Tongue (tissue), 3 donors: ENCODE results near the gene ABI3BP. TPM values are rescaled to one million over a fixed set of nuclear protein-coding genes. Genes with fewer than 3 reads are reported as not detected.

Source experiments
- DNase-seq: peaks from one replicate; pipeline ENCODE4 v3.0.0-alpha.2; 2015
- small RNA-seq: library from RNA; depleted of rRNA; stranded (forward); fragments of <200 nt; gene quantifications from one replicate; pipeline ENCODE3, GENCODE V24; 2014; ENCODE audit warnings: low replicate concordance
- total RNA-seq: library from RNA; depleted of rRNA; stranded (reverse); fragments of >200 nt; gene quantifications from one replicate; pipeline ENCODE4 v1.2.3, GENCODE V29; 2014

ABI3BP gene
- total RNA-seq, 1 donor from 2014 or later, result 88.9 TPM

DNA sequence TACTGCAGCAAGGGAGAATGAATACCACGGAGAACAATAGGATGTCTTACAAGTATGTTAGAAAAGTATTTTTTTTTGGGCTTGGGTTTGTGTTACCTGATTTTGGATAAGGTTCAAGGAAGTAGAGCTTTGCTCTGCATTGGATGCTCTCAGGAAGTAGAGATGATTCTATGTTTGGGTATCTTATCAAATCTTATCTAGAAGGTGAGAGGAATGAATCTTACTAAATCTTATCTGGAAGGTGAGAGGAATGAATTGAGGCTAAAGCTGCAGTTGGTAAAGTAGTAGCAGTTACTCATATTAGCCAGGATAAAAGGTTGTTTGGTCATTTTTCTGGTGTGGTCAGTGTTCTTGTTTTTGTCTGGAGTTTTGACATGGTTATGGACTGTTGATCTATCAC is 266.5 kb downstream of the ABI3BP start:
- DNase-seq, result no peak

DNA sequence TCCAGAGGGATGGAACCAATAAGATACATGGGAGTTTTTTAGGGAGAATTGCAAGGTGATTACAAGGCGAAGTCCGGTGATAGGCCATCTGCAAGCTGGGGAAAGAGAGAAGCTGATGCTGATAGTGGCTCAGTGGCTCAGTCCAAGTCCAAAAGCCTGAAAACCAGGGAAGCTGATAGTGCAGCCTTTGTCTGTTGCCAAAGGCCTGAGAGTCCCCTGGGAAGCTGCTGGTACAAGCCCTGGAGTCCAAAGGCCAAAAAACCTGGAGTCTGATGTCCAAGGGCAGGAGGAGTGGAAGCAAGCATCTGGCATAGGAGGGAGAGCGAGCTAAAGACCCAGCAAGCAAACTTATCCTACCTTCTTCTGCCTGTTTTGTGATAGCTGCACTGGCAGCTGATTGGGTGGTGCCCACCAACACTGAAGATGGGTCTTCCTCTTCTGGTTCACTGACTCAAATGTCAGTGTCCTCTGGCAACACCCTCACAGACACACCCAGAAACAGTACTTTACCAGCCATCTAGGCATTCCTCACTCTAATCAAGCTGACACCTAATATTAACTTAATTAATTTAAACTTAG is 267.2 kb downstream of the ABI3BP start:
- no peak for DNase-seq

DNA sequence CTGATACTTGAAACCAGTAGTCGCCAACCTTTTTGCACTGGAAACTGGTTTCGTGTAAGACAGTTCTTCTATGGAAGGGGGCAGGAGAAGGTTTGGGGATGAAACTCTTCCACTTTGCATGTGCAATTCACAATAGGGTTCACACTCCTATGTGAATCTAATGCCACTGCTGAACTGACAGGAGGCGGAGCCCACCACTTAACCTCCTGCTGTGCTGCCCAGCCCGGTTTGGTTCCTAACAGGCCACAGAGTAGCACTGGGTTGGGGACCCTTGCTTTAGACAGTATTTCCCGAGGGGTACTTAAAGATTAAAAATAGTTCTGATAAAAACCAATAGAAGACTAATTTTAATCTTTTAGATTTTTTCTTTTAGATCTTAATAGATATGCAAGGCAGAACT is 272.8 kb downstream of the ABI3BP start:
- DNase-seq, result no peak

DNA sequence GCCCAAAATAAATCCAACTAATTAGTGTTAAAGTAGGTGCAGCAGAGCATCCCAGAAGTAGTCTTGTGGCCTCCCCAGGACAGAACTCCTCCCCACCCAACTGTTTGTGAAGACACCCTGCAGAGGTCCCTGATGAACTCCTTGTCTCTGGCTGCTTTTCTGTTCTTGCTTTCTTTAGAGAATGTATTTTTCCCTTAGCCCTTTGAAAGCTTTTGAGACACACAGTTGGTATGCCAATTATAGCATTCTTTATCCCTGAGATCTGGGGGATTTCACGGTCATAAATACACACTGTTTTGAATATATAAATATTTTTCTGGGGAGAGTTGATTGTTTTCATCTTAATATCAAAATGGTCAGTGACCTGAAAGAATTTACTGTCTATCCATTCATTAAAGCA is 274.1 kb downstream of the ABI3BP start:
- no peak for DNase-seq

DNA sequence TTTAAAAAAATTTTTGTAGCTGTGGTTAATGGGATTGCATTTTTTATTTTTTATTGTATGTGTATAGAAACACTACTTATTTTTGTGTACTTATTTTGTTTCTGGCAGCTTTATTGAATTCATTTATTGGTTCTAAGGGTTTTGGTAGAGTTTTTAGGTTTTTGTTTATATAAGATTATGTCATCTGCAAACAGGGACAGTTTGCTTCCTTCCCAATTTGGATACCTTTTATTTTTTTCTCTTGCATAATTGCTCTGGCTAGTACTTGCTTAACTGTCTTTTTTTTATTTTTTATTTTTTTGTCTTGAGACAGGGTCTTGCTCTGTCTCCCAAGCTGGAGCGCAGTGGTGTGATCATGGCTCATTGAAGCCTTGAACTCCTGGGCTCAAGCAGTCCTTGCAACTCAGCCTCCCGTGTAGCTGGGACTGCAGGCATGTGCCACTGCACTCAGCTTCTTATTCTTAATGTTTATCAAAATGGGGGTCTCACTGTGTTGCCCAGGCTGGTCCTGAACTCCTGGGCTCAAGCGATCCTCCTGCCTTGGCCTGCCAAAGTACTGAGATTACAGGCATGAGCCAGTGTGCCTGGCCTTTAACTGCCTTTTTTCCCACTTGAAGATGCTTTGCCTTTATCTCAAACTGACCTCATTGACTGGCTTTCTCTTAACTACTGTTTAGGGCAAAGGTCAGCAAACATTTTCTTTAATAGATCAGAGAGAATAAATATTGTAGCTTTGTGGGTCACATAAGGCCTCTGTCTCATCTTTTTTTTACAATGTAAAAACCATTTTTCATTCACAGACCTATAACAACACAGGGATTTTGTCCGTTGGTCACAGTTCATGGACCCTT is 275.4 kb downstream of the ABI3BP start:
- DNase-seq, result no peak

DNA sequence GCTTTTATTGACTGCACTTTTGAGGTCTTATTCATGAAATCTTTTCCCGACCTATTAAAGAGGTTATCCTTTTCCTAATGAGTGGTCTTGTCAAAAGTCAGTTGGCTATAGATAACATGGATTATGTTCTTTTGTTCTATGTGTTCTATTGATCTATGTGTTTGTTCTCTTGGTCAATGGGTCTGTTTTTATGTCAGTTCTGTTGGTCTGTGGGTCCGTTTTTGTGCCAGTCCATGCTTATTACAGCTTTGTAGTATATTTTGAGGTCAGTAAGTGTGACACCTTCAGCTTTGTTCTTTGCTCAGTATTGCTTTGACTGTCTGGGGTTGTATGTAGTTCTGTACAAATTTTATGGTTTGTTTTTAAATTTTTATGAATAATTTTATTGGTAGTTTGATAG is 276.2 kb downstream of the ABI3BP start:
- DNase-seq, result no peak

DNA sequence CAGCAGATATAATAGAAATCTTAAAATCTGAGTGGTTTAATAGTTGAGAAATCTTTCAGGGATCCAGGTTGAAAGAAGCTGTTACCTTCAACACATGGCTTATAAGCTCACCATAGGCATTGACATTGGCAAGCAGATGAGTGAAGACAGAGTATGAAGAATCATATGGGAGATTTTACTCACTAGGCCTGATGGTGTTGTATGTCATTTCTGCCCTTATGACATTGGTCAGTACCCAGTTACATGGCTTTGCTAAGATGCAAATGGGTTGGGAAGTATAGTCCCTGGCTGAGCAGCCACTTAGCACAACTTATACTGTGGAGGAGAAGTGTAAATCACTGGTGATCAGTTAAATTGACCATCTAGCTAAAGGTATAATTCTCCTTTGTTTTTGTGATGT is 278.0 kb downstream of the ABI3BP start:
- no peak for DNase-seq

DNA sequence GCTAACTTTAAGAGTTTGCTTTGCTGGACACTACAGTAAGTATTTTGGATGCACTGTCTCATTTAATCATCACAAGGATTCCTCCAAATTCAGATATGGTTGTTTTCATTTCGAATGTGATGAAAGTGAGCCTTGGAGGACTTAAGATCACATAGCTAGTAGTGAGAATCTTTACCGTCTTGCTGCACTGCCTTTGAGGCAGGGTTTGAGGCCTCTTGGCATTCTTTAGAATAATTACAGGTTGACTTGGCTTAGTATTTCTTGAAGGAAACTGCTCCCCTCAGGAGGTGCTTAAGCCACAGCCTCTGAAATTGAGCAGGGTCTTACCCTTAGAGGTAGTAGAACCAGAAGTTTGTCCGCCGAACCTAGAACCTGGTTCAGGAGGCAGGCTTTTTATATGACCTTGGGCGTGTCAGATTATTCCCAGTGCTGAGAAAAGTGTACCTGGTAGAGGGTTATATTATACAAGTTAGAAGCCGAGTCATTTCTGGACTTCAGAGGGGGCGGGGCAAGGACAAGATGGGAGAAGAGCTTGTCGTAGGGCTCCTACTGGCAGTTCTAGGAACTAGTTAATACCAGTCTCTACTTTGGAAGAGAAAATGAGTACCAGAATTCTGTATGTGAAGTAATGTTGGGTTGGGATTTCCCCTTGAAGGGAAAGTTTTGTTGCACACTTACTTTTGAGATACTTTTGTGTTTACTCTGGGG is 282.8 kb downstream of the ABI3BP start:
- peak; percentile 50 for DNase-seq

DNA sequence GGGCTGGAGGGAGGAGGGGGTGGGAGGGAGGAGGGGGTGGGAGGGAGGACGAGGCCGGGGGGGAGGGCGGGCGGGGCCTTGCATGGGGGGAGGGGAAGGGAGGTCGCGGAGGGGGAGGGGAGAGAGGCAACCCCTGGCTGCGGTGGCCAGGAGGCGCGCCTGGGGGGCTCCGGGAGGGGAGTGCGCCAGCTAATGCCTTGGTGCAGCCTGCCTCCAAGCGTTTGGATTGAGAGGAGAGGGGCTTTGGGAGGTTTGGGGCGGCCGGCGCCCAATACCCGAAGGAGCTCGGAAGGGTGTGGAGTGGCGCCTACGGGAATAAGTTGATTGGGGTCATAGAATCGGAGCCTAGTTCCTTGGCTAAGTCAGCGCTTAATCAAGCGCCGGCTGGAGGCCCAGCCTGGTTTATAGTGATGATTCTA is 283.4 kb downstream of the ABI3BP start:
- DNase-seq, result peak; percentile 76

DNA sequence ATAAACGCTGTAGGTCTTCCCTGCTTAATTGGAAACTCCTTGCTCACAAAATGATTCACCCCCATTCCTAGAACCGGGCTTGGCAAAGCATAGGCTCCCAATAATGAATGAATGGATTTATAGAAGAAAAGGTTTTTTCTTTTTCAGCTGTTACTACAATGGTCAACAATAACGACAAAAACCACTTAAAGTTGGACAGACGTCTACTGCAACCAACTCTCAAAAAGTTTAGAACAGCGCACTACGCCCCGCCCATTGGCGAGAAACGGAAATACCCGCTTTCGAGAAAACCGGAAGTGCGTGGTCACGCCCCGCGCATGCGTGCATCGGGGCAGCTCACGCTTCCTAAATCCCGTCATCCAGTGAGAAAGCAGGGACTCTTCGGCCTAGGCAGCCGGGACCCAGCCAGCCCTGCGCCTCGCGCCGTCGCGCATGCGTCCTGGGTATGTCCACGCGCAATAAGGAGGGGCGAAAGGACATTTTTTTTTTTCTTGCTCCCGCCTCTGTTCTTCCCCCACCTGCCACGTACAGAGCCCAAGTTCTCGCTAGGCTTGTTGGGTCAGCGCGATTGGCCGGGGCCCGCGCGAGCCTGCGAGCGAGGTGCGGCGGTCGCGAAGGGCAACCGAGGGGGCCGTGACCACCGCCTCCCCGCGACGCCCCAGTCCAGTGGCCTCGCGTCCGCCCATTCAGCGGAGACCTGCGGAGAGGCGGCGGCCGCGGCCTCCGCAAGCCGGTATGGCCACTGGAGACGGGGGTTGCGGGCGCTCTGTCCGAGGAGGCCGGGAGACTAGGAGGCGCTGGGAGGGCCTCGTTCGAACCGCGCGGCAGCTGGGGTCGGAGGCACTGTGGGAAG is 284.0 kb downstream of the ABI3BP start, which contains the start of gene TFG:
TSS of gene TFG (plus strand) at position 506 of the 853 bp plus-strand sequence. CDS start 4,192 bp downstream, outside the sequence.
- DNase-seq, result peak; percentile 100

DNA sequence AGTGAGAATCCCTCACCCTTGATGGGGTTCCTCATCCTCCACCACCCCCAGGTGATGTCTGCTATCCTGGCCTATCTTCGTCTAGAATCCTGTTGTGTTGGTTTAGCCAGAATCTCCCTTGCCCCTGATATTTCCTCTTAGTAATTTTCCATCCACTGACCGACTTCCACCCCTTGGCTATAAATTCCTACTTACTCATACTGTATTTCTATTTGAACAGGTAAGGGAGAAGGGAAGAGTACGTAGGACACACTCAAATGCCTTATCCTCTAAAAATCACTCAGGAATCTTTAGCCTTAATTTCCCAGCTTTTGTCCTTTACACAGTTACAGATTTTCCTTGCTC is 284.6 kb downstream of the ABI3BP start:
- DNase-seq, result no peak

DNA sequence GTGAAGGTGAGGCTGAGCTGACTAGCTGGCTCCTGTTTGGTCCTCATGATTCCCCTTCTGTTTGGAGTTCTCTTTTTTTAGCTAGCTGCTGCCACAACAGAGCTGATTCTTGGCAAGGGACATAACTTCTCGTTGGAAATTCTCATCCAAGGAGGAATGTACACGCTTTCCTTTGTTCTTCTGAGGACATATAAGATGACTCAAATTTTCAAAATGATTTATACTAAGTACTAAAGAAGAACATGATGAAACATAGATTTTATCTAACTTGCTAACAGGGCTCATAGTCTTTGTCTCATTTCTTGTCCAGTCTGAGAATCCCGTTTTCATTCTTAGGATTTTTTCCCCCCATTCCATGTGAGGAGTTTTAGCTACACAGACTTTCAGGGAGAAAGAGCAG is 286.9 kb downstream of the ABI3BP start:
- DNase-seq, result no peak

DNA sequence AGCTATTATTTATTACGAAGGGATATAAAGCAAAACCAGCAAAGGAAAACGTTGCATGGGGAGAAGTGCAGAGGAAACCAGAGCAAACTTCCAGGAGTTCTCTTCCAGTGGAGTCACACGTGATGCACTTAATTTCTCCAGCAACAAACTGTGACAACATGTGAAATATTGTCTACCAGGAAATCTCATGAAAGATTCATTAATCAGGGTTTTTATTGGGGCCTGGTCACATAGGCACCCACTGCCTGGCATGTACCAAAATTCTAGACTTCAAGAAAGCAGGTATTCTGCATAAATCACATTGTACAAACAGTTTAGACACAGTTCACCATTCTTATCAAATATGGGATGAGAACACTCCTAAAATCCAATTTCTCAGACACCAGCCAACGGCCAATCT is 289.4 kb downstream of the ABI3BP start:
- DNase-seq, result no peak

DNA sequence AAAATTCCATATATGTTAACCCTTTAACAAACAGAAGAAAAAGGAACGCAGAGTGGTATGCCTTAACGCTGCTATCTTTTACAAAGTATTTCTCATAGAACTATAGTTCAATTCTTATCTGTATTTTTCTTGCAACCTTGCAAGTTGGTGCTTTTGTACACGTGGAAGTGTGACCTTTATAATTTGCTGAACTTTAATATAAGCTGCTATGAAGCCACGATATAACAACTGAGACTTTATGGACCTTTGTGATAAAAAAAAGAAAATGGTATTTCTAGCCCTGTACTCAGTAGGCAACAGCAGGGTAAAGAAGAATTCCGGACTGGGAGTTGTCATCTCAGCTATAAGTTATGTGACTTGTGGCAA is 290.3 kb downstream of the ABI3BP start:
- no peak for DNase-seq

DNA sequence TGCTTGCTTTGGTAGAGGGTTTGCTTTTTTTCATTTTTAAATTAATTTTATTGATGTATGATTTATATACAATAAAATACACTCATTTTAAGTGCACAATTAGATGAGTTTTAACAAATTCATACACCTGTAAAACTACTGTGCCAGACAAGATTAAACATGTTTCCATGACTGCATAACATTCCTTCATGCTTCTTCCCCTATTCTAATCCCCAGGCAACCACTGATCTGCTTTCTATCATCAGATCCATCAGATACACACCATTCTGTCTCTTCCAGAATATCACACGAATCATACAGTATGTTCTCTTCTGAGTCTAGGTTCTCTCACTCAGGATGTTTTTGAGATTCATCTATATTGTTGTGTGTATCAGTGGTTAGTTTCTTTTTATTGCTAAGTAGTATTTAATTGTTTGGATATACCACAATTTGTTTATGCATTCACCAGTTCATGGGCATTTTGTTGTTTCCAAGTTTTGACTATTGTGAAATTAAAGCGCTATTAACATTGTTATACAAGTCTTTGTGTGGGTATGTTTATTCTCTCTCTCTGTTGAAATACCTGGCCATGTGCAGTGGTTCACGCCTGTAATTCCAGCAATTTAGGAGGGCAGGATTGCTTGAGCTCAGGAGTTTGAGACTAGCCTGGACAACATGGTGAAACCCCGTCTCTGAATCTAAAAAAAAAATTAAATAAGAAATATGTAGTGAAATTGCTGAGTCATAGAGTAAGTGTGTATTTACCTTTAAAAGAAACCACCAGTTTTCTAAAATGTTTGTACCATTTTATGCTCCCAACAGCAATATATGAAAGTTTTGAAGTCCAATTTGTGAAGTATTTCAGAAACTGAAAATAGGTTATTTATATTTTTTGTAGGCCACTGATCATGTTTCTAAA is 290.9 kb downstream of the ABI3BP start:
- no peak for DNase-seq

DNA sequence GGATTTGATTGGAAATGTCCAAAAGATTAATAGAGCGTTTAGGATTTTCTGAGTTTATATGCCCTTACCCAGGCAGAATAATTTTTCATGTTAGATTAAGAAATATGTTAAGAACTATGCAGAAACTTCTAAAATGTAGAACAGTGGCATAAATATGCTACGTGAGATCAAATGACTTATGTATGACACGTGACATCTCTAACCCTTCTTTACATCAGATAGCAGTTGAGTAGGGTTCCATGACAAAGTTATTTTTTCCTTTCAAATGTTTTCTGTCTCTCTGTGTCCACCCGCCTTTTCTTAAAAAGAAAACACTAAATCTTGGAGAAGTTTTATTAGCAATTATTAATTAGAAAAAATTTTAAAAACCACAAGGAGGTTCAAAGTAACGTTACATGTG is 292.5 kb downstream of the ABI3BP start:
- DNase-seq, result no peak

Small RNAs within 50 kb of the gene (small RNA-seq; reads per million reads assigned to genes)
- not detected for gene RNU6-865P
